Activated T-helper 1 cell treated with Interleukin-2 at 50 U/mL for 16 hours (primary cell): ENCODE measurements around the gene GSC2.
"Not testable (repeated sequence)": the region's sequence is repeated elsewhere in the genome, so short reads cannot be mapped to it uniquely, and the experiment has no call there.

Experiments used
- DNase-seq: peaks from one replicate; pipeline ENCODE4 v3.0.0-alpha.2; 2020; ENCODE audit warnings: low read depth

Gene GSC2

DNA sequence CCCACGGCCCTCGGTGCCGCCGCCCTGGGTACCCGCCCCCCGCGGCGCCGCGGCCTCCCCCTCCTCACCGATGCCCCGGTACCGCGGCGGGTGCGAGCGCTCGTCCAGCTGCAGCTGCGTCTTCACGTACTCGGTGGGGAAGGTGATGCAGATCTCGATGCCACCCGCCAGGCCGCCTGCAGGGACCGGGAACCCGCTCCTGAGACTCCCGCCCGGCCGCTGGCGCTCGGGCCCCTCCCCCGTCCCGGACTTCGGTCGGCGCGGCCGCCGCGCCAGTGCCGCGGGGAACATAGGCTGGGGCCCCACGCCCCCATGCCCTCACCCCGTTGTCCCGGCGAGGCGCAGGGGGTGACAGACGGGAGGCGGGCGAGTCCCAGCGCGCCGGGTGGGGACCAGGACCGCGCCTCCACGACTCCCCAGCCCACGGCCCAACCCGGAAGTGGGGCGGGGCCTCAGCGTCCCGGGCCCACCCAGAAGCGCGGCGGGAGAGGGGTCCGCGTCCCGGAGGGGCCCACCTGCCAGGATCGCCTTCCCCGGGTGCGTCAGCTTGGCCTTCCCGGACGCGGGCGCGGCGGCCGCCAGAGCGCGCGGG is 28.1 kb upstream of the GSC2 start:
- peak; percentile 38 for DNase-seq

DNA sequence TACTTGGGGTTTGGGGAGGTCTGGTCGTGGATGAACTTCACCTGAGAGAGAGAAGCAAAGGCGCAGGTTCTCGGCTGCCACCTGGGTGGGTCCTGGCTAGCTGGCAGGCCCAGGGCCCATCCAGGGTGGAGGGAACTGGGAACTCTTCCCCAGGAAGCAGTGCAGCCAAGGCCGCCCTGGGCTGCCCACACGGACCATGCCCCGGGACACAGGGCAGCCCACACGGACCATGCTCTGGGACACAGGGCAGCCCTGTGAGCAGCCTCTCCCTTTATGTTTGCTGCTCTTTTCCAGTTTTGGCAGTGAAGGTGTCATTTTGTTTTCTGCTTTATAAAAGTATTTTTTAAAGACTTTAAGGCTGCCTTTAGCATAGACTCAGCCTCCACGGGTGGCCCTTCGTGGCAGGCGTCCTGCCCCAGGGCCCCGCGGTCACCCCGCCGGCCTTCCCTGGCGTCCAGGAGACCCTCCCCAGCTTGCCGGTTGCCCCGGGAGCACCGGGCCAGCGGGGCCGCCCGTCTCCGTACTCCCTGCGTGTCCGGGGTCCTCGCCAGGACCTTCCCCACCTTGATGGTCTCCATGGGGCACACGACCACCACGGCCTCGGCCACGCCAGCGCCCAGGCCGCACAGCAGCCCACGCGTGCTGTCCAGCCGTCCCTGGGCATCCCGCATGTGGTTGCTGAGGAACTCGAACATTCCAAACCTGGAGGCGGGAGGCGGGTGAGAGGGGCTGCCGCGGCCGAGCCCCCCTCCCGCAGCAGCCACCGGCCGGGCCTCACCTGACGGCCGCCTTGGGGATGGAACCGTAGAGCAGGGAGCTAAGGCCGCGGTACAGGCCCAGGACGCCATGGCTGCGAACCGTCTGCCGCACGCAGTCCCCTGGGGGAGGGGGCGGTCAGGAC is 27.3 kb upstream of the GSC2 start:
- DNase-seq, result no peak

DNA sequence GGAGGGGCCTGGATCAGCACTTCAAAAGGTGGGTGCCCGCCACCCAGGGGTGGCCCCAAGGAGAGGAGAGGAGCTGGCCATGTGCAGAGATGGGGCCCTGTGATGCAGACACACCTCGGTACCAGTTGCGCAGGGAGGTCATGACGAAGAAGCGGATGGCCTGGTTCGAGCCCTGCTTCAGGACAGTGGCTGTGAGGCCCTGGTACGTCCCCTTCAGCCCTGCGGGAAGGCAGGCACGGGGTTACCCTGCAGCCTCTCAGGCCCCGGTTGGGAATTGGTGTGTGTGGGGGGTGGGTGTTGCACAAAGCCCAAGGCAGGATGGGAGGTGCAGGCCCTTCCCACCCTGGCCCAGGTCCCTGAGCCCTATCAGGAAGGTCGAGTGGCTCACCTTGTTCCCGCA is 26.6 kb upstream of the GSC2 start:
- DNase-seq, result no peak

DNA sequence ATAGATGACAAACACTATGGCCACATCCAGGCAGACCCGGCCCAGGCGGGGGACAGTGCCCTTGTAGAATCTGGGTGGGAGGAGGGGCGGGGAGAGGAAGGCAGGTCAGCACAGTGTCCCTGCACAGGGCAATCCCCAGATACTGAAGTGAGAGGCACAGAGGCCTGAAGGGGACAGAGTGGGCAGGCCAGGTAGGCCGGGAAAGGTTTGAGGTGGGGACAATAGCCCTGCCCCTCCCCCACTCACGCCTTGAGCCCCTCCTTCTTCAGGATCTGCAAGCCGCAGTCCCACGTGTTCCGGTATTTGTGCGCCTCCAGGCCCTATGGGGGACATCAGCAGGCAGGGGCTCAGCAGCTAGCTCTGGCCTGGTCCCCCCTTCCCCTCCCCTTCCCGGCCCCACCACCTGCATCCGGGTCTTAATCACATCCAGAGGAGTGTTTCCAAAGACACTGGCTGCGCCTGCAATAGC is 26.1 kb upstream of the GSC2 start:
- no peak for DNase-seq

DNA sequence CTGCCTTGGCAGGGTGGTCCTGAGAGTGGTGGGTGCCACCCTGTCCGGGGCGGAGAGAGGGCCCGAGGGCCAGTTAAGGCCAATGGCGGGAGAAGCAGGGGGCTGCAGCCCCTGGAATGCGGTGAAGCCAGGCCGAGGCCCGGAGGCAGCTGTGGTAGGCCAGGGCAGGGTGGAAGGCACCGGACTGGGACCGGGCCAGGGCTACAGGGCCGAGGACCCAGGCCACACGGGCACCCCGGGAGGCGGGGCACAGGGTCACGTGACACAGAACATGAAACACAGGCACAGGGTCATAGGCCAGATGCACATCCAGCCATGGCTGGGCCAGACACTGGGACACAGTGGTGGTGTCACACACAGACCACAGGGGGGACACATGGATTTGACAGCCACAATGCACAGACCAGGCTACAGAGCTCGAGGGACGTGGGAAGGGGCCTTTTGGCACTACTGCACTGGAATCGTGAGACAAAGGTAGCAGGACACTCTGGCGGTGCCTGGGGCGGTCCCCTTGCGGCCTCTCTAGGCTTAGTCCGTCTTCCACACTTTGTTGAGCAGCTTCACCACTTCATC is 25.6 kb upstream of the GSC2 start:
- DNase-seq, result no peak

DNA sequence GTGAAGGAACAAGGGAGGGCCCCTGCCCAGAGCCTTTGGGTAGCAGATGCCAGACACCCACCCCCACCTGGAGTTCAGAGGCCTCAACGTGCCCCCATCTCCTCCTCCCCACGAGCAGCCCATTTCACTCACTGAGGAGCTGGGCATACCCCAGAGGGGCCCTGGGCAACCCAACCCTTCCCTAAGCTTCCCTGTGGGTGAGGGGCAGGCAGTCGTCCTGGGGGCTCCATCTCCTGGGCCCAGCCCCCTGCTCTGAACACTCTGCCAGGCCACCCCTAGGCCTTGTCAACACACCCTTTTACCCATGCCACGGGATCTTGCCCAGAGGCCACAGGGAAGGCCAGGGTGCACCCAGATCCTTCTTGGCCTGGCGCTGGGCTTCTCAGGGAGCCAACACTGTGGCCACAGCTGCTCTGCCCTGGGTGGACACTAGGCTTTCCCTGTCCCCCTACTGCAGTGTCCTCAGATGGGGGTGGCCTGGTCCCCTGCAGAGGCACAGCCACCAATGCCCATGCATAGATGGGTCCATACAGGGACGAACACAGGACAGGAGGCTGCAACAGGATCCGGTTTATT is 25.0 kb upstream of the GSC2 start:
- DNase-seq, result no peak

DNA sequence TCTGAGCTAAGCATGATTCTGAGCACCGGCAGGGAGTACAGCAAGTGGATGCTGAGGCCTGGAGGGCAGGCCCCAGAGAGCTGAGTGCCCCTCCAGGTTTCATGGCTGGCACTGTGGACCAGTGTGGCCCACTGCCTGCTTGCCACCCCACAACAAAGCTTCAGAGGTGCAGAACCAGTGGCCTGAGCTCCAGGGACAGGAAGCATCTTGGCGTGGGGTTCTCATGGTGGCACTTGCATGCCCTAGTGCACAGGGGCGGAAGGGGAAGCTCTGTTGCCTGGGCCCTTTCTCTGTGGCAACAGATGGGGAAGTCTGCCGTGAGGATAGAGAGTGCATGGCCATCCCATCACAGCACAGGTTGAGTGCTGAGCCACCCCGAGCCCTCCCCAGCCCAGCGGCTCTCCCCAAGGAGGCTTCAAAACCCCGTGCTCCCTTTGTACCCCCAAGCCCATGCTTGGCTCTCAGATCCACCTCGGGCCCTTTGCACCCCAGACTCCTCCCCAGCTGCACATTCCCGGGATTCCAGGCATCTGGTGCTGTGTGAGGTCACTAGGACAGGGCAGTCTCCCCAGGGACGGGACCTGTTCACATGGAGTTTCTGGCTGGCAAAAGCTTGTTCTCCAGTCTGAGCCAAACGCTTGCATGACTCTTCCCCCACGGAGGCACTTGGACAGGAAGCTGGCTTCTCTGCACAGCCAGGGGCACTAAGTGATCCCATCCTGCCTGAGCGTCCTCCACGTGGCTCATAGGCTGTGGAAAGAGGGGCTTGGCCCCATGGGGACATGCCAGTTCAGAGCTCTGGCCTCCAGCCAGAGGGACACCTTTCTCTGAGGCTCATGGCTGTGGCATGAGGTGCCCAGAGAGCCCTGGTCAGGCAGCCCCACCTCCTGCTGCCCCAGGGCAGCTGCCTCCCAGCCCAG is 24.3 kb upstream of the GSC2 start:
- no peak for DNase-seq

DNA sequence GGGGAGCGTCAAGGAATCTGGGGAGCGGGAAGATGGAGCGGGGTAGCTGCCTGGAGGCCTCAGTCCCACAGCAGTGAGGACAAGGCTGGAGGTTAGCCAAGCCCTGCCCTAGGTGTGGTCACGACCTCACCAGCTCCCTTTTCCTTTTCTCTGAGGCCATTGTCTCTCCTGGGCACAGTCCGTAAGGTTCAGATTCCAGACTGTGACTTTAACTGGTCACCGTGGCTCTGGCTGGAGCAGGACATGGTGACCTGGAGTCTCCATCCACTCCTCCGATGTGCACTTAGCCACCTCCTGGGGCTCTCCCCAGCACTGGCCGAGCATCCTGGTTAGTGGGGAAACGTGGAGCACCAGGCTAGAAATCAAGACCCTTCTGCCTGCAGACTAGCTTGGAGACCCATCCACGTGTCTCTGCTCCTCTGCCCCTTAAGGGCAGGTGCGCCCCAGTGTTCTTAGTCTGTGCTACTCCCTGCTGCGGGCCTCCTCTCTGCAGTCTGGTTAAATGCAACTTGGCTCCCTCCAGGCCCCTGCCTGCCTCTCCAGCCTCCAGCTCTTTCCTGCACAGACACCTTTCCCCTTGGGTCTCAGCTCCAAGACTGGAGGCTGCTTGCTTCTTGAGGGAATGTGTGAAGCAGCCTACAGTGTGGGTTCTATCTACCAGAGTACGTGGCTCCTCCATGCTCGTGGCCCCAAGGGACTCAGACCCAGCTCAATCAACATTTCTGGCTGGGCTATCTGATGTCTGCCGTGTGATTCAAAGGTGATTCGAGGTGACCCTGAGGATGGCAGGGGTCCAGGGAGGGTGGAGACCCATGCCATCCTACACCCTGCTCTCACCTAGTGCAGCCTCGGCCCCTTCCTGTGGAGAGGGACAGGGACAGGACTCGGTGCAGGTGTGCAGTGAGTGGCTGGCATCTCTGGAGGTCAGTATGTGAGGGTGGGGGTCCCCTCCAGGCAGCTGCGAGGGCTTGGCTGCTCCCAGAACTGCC is 23.2 kb upstream of the GSC2 start:
- no peak for DNase-seq

DNA sequence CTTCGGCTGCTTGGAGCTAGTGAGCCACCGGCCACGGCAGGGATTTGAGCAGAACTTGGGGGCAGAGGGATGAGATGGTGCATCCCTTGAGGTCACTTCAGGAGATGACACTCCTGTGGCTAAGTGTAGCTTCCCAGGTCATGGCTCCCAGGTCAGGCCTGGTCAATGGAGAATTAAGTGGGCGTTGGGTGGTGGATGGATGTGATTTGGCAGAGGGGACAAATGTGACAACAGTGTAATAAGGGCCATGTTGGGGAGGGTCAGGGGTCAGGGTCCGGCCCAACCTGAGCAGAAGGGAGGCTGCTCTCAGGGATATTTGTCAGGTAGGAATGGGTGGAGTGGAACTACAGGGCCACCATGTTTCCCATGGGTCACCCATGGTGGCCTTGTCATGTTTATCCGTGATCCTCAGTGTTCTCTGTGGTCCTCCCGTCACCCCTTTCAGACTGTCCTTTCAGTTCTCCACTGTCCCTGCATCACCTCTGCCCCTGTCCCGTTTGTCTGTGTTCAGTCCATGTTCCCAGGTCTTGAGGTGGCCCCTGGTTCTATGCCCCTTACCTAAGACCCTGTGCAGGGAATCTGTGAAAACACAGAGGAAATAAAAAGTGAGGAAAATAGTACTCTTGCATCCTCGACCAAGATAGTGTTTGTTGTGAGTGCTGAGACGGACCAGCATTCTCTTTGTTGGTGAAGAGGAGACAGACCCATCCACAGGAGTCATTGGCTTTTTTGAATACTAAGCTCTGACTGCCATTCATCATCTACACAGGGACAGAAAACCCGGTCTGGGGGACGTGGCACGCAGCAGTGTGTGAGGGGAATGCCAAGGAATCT is 22.3 kb upstream of the GSC2 start:
- no peak for DNase-seq

DNA sequence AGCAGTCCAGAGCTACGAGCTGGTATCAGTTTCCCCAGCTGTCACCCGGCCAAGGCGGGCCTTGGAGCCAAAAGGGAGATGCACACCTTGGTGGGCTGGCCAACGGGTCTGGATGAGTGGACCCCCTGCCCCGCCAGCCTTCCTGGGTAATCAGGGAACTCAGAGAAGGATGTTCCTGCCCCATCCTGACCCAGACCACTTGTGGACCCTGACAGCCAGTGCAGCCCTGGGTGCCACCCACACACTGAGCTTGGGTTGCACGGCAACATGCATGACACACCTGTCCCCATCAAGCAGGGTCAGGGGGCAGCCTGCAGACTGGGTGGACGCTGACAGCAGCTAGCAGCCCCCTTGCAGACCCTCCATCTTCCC is 19.8 kb upstream of the GSC2 start:
- no peak for DNase-seq

DNA sequence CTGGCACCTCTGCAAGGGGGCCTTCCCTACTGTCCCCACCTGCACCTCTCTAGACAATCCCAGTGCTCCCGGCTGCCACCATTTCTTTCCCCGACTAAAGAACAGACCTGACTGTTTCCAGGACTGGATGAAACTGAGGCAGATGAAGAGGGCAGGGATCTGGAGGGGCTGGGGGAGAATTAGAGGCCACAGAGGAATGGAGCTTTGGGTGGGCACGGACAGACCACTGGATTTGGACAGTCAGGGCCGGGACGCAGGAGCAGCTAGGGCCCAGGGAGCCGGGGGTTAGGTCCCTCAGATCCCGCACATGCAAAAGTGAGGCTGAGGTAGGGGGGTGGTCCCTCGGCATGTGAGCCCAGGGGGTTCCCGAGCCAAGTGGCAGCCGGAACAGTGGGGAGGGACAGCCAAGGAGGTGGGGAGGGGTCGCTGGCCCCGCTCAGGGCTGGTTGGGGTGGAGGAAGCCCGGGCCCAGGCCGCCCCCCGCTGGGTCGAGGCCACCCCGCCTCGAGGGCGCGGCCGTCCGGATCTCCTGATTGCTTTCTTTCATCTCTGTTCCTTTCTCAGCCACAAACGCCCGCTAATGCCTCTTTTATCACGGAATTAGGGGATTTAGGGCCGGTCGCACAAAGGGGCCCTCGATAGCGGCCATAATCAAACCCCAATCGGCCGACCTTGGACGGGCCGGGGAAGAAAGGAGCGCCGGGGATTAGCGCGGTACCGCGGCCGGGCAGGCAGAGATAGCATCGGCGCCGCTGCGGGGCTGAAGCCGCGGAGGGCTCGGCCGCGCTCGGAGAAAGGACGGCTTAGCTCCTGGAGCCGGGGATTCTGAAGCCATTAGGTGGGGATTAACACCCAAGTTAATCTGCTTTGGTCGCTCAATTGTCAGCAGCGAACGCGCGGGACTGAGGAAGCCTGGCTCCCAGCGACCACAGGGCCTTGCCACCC is 19.2 kb upstream of the GSC2 start:
- DNase-seq, result no peak

DNA sequence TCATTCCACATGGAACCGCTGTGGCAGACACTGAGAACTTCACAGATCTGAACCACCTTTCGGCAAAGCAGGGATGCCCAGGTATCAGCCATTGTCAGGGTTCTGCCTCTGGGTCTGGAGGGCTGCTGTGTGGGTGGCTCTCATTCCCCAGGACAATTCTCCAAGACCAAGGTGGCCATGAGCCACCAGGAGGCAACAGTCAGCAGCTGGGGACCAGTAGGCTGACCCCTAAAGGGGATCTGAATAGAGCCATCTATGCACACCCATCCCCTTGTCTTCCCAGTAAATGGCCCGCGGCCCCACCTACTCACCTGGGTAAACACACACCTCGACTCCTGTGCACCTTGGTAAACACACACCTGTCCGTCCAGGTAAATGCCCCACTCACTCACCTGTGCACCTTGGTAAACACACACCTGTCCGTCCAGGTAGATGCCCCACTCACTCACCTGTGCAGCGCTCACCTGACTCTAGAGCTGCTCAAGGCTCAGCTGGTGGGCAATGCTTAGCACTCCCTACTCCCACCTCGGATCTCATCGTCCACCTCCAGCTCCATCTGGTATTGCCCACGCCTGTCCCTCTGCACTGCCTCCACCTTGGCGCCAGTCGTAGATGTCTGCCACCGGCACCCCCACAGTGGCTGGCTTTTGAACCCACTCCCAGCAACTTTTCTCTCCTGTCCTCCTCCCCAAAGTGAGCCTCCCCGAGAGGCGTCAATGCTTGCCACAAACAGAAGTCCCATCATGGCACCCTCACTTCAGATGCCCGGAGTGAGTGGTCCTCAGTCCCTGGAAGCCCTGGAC is 18.2 kb upstream of the GSC2 start:
- no peak for DNase-seq

DNA sequence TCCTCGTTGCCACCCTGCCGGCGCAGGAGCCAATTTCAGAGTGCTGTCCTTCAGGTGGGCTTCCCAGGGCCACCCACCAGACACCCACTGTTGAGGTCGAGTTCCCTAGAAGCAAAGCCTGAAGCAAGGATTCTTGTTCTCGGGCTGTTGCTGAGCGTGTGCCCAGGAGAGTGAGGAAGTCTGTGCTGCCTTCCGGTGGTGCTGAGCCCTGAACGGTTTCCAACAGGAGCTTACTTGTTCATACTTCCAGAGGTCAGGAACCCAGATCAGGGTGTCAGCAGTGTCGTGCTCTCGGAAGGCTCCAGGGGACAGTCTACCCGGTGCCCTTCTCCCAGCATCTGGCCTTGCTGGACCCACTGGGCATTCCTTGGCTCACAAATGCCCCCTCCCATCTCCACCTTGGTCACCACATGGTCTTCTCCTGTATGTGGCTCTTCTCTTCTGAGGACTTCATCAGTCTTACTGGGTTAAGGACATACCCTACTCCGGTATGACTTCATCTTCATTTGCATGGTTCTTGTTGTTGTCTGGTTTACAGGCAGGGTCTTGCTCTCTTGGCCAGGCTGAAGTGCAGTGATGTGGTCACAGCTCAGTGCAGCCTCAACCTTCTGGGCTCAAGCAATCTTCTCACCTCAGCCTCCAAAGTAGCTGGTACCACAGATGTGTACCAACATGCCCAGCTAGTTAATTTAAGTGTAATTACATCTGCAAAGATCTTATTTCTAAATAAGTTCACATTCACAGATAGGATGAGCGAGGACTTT is 17.2 kb upstream of the GSC2 start:
- no peak for DNase-seq

DNA sequence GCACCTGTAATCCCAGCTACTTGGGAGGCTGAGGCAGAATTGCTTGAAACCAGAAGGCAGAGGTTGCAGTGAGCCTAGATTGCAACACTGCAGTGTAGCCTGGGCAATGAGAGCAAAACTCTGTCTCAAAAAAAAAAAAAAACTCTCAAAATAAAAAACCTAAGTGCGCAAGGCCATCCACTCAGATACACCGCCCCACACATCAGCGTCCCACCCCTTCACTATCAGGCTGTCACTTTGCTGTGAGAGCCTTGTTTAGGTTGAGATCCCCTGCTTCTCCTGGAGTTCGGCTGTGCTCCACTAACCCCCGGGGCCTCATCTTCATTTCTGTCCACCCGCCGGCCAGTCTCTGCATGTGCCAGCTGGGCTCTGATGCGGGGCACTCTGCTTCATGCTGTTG is 16.3 kb upstream of the GSC2 start:
- DNase-seq, result no peak

DNA sequence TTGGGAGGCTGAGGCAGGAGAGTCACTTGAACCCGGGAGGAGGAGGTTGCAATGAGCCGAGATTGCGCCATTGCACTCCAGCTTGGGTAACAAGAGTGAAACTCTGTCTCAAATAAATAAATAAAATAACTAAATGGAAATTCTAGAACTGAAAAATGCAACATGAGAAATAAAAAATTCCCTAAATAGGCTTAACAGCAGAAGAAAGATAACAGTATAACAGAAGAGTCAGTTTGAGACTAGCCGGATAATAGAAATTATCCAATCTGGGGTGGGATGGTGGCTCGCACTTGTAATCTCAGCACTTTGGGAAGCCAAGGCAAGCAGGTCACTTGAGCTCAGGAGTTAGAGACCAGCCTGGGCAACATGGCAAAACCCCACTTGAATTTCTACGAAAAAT is 14.3 kb upstream of the GSC2 start:
- no peak for DNase-seq

DNA sequence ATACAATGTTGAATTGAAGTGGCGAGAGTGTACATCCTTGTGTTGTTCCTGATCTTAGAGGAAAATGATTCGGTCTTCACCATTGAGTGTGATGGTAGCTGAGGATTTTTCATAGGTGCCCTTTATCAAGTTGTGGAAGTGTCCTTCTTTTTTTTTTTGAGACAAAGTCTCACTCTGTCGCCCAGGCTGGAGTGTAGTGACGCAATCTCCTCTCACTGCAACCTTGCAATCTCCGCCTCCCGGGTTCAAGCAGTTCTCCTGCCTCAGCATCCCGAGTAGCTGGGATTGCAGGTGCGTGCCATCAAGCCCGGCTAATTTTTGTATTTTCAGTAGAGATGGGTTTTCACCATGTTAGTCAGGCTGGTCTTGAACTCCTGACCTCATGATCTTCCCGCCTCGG is 8.6 kb upstream of the GSC2 start:
- not testable (repeated sequence) for DNase-seq

DNA sequence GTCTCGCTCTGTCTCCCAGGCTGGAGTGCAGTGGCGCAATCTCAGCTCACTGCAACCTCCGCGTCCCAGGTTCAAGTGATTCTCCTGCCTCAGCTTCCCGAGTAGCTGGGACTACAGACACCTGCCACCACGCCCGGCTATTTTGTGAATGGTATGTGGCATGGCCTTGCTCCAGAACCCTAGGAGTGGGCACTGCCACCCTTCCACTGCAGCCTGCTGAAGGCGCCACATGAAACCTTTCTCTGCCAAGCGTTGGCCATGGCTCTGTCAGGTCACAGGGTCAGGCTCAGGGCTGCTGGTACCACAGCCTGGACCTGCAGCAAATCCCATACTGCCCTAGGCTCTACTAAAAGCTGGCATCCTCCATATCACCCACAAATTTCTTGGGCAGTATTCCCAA is 6.0 kb upstream of the GSC2 start:
- DNase-seq, result not testable (repeated sequence)
